GM19438 (cell line): ENCODE measurements around the gene VSTM2L.

Experiments used
- ATAC-seq: cut with Tn5 transposase; IDR thresholded peaks from one replicate; pipeline ENCODE4 v1.9.1; 2021; ENCODE audit warnings: low read depth; ENCODE audit not compliant: unreplicated experiment

The VSTM2L gene

DNA sequence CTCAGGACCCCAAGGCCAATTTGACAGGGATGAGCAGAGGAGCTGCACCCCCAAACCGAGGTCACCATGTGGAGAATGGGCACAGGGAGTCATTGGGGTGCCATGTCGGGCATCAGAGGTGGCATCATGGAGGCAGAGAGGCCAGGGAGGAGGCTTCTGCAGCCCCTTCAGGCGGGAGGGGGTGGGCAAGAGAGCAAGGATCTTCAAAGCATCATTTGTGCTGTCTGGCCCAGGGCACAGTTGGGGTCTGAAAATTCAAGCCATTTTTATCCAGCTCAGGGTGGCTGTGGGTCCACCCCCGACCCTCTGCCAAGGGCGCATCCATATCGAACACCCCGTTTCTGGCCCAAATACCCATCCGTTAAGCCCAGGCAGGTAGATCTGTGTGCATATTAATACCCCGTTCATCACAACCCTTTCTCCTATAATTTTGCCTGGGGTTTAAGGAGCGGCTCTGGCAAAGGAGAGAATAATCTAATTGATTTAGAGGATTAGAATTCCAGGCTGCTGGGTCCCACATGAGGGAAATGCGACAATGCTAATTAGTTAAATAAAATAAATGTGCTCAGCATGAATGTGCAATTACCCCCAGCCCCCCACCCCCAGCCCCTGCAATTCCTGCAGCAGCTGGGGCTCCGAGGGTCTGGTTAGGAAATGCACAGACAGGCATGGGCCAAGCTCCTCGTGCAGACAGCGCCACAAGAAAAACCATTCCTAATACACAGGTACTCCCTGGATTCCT is 31.9 kb downstream of the VSTM2L start:
- no peak for ATAC-seq

DNA sequence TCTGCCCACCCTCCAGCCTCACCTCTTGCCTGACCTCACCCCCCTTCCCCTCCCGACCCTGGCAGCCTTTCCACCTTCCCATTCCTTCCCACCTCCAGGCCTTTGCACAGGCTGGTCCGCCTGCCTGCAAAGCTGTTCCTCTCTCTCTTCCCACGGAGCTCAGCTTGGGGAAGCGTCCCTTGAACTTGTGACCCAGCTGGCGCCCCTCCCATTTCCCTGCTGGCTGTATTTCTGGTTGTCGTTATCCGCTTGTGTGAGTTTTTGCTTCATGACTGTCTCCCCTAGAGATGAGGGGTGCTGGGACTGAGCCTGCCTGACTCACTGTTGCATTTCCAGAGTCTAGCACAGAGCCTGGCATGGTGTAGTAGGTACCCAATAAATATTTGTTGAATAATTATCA is 32.5 kb downstream of the VSTM2L start:
- ATAC-seq: no peak

DNA sequence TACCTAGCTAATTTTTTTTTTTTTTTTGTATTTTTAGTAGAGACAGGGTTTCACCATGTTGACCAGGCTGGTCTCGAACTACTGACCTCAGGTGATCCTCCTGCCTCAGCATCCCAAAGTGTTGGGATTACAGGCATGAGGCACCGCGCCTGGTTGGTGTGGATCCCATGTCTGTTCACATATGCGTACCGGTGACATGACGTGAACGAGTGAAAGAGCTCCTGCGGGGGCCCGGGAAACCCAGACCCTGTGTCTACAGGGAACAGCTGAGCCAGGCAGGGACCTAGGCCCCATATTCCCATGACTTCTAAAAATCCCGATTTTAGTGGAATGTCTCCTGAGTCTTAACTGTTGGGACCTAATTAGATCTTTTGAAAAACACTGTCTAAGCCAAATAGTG is 33.1 kb downstream of the VSTM2L start:
- no peak for ATAC-seq

DNA sequence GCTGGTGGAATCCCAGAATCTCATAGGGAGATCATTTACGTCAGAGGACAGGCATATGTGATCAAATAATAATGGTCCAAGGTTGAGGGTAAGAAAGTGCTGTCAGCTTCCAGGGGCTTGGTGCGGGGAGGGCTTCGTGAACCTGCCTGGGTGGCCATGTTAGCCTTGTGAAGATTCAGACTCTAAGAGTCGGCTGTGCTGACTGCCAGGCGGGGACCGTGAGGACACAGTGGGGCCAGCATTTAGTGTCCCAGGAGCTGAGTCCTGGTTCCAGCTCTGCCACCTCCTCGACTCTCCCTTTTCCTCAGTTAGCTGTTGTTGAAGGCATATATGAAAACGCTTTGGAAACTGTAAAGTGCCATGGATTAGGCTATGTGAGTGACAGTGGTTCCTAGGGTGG is 33.5 kb downstream of the VSTM2L start:
- ATAC-seq: no peak

DNA sequence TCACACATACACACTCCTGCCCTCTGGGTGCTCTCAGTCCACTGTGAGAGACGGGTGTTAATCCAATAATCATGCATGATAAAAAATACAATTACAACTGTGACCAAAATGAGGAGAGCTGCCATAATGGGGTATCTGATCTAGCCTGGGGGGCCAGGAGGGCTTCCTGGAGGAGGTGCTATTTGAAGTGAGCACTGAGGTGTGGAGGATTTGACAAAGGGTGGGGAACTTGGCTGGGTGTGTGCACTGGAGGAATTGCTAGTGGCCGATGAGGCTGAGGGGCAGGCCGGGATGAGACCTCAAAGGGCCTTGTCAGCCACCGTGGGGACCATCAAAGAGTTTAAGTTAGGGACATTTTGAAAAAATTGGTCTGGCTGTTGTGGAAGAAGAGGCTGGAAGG is 34.8 kb downstream of the VSTM2L start:
- ATAC-seq: no peak

DNA sequence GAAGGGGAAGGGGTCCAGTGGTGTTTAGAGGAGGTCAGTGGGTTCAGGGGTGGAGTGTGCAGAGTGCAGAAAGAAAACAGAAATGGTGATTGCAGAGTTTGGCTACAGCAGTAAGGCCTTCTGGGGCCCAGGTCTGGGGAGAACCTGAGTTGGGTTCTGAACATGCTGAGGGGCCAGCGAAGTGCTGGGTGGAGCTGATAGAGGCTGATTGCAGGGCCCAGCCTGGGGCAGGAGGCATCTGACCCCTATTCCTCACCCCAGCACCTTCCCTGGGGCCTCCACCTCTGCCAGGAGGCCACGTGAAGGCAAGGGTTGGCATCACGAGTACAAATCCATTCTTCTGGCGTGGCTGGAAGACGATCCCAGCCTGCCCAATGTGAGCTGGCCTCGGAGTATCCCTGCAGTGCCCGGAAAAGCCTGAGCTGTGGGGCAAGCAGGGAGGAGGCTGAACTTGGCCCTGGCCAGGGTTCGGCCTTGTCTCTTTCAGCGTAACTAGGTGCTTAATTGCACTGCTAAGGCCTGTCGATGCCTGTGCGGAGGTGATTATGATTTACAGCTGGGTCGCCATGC is 35.3 kb downstream of the VSTM2L start:
- no peak for ATAC-seq

DNA sequence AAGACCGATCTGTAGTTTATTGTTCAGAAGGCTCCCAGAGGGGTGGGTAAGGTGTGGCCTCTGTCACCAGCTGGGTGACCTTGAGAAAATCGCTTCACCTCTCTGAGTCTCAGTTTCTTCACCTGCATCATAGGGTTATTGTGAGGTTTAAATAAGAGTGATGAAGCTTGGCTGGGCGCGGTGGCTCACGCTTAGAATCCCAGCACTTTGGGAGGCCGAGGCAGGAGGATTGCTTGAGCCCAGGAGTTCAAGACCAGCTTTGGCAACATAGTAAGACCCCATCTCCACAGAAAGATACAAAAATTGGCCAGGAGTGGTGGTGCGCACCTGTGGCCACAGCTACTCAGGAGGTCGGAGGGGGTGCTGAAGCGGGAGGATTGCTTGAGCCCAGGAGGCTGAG is 36.0 kb downstream of the VSTM2L start:
- no peak for ATAC-seq

DNA sequence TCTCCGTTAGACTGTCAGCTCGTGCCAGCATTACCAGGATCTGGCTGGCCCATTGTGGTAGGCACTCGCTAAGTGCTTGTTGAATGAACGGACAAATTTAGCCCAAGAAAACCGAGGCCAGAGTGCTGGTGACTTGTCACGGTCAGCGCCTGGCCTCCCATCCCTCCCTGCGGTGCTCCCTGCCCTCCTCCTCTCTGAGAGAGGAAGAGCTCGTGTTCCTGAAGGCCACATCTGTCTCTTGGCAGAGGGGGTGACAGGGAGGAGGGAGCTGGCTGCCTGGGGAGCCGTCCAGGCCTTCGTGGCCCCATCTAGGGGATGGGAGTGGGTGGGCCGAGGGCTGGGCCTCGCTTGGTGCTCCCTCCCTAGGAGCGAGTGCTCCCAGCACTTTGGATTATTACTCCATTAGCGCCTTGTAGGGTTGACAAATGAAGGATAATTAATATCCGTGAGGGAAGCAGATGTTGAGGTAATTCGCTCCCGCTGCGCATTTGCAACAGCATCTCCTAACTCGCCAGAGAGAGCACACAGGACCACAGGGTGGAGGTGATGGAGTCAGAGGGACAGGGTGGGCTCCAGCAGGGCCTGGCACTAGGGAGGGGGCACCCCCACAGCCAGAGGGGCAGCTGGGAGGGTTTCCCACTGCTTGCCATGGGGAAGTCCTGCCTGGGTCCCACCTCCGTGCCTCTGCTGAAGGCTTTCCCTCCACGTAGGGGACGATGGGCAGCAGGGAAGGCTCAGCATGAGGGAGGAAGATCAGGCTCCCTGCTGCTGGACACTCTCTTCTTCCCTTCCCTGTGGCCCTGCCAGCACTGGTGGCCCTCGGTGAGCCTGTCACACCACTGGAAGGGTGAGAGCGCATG is 37.0 kb downstream of the VSTM2L start:
- ATAC-seq: no peak

DNA sequence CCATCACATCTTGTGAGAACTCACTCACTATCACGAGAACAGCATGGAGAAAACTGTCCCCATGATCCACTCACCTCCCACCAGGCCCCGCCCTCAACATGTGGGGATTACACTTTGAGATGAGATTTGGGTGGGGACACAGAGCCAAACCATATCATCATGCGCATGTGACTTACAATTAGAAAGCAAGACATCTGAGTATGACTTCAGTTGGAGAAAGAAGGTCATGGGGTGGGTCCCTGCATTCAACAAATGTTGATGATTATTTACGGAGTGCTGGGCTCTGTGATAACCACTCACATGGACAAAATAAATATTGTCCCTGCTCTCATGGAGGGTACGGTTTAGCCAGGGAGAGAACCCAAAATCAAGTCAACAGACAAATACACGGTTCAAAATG is 37.9 kb downstream of the VSTM2L start:
- ATAC-seq: no peak

DNA sequence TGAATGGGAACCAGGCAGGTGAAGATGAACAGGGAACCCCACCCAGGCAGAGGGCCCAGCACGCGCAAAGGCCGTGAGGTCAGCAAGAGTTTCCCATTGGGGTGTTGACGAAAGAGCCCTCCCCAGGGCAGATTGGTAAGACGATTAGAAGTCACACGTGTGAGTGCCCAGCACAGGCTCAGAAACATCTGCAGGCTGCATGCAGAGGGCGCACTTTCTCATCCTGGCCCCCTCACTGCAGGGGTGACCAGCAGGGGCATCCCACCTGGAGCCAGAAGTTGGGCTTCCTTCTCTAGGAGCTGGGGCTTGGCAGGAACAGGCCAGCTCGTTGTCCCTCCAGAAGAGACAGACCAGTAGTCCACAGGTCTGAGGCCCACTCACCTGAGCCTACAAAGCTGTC is 38.4 kb downstream of the VSTM2L start:
- no peak for ATAC-seq

DNA sequence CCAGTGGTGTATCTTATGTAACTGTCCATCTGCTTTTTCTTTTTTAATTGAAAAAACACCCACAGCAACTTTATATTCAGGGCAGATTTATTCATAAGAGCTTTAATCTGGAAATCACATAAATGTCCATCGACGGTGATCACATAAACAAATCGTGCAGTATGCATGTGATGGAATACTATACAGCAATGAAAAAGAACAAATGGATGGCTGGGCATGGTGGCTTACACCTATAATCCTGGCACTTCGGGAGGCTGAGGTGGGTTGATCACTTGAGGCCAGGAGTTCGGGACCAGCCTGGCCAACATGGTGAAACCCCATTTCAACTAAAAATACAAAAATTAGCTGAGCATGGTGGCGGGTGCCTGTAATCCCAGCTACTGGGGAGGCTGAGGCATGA is 39.1 kb downstream of the VSTM2L start:
- no peak for ATAC-seq

DNA sequence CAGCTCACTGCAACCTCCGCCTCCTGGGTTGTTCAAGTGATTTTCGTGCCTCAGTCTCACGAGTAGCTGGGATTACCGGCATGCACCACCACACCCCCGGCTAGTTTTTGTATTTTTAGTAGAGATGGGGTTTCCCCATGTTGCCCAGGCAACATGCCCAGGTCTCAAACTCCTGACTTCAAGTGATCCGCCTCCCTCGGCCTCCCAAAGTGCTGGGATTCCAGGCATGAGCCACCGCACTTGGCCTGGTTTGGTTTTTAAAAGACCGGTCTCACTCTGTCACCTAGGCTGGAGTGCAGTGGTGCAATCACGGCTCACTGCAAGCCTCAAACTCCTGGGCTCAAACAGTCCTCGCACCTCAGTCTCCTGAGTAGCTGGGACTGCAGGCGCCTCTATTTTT is 40.1 kb downstream of the VSTM2L start:
- no peak for ATAC-seq

DNA sequence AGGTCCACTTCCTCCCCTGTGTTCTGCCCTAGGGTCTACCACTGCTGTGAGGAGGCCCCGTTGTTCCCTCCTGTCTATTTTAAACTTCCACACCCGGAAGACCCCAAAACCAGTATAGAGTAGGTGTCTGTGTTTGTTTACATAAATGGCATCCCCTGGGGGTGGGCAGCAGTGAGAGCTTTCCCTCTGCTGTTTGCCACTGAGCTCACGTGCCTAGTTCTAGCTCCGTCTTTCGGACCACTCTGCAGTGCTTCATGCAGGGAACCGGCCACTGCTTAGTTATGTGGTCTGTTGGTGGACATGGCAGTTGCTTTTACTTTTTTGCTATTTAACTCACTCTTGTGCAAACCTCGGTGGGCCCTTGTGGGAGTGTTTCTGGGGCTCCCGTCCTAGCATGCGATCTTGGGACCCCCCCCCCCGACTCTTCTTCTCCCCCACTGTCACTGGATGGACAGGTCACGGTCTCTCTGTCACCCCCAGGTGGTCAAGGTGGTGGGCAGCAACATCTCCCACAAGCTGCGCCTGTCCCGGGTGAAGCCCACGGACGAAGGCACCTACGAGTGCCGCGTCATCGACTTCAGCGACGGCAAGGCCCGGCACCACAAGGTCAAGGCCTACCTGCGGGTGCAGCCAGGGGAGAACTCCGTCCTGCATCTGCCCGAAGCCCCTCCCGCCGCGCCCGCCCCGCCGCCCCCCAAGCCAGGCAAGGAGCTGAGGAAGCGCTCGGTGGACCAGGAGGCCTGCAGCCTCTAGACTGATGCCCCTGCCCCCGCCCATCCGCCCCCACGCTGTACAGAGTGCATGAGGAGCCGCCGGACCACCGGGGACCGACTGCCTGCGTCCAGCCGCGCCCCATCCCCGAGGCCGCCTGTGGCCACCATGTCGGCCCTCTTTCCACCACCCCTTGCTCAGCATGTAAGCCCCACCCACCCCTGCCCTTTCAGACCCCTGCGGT is 40.9 kb downstream of the VSTM2L start:
- no peak for ATAC-seq

DNA sequence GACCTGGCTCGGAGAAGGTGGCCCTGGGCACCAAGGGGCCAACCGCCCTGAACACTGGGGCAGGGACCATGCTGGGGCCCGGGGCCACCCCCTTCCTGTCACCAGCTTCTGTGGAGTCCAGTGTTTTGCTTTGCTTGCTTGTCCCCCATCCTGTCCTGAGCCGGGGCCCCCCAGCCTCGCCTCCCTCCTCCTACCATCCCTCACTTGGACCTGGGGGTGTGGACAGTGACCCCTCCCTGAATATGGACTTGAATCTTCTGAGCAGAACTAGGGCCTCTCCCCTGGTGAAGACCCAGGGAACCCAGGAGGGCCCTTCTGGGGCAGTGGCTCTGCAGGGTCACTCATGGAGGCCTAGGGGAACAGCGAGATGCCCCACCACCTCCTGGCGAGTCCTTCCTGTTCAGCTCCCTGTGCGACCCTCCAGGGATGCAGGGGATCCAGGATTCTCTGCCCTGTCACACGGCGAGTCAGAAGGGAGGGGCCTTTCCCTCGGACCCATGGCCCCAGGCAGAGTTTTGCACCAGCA is 41.6 kb downstream of the VSTM2L start:
- ATAC-seq: no peak

DNA sequence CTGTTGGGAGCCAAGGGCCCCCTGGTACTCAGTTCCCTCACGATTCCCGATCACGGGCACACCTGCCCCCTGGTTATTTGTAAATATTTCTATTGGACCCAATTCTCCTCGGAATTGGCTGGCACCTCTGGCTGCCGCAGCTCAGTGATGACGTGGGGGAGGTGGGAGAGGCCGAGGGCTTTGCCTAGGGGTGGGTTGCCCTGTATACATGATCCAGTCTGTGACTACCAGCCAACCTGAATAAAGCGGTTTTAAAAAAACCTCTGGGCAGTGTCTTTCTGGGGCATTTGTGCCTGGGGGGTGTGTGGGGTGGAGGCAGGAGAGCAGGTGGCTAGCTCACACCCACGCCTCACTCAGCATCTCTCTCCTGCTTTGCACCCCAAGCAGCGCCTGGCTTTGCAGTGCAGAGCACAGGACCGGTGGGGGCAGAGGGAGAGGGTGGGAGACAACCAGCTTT is 42.2 kb downstream of the VSTM2L start:
- ATAC-seq: no peak

DNA sequence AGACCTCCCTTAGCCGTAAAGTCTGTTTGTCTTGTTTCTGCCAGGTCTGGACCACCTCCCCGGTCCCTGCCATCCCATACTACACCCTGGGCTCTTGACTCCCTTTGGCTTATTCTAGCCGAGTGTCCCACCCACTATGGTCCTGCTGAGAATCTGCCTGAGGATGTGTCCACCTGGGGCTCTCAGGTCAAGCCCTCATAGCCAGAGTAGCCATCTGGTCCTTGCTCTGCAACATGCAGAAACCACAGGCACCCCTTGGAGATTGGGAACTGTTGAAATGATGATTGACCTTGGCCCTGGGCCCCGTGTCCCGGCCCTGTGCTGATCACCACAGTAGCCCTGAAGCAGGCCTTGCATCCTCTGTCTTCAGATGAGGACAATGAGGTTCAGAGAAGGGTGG is 44.0 kb downstream of the VSTM2L start:
- ATAC-seq: no peak

DNA sequence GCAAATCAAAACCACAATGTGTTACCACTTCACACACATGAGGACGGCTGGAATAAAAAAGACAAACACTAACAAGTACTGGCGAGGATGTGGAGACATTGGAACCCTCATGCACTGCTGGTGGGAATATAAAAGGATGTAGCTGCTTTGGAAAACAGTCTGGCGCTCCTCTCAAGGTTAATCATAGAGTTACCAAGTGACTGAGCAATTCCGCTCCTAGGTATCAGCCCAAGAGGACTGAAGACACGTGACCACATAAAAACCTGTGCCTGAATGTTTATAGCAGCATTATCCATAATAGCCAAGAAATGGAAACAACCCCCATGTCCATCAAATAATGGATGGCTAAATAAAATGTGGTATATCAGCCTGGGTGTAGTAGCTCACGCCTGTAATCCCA is 45.0 kb downstream of the VSTM2L start:
- no peak for ATAC-seq

DNA sequence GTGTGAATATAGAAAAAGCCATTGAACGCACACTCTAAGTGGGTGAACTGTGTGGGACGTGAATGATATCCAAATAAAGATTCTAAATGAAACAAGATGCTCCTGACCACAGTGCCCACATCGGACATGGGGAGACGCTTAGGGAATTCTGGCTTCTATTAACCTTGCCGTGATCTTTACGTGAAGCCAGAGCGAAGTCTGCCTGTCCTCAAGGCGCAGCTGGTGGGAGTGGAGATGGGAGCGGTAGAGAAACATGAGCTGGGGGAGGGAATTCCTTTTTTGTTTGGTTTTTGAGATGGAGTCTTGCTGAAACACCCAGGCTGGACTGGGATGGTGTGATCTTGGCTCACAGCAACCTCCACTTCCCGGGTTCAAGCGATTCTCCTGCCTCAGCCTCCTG is 46.0 kb downstream of the VSTM2L start:
- ATAC-seq: no peak

DNA sequence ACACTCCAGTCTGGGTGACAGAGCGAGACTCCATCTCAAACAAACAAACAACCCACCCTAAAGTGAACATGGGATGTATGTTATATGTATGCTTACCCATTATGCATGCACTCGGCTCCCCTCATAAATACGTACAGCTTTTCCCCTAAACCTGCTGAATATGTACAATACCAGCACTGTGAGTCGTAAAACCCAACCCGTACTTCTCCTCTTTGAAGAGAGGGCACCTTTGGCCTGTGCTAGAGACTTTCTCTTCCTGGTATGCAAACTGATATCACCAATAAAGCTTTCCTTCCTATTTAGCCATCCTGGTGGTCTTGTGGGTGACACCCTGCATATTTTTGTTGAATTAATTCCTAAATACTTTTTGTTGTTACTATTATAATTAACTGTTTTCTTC is 51.3 kb downstream of the VSTM2L start:
- ATAC-seq: no peak

DNA sequence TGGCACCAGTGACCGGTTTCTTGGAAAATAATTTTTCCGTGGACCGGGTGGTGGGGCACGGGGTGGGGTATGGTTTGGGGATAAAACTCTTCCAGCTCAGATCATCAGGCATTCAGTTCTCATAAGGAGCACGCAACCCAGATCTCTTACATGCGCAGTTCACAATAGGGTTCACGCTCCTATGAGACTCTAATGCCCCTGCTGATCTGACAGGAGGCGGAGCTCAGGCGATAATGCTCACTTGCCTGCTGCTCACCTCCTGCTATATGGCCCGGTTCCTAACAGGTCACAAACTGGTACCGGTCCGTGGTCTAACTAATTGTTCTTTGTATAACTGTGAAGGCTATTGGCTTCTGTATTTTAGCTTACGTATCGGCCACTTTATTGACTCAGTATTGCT is 51.7 kb downstream of the VSTM2L start:
- ATAC-seq: no peak
